Ascending aorta (tissue), 2 donors: ENCODE measurements around the gene TMEM178B. TPM values are rescaled to one million over a fixed set of nuclear protein-coding genes. Genes with fewer than 3 reads are reported as not detected.

Experiments used
- DNase-seq, 2 donors: peaks; one replicate each; pipeline ENCODE4 v3.0.0-alpha.2; 2019; ENCODE audit warnings: low spot score in 2 of 2
- H3K27ac ChIP-seq, 2 donors: fragments of 200-600 bp; sonication (generic); one replicate each; pipeline ENCODE4 v1.5.1; 2016 to 2017; ENCODE audit warnings: mild to moderate bottlenecking in 1 of 2
- H3K27me3 ChIP-seq: fragments of 200-600 bp; sonication (generic); one replicate; pipeline ENCODE4 v1.5.1; 2017
- H3K36me3 ChIP-seq, 2 donors: fragments of 200-600 bp; sonication (generic); one replicate each; pipeline ENCODE4 v1.5.1; 2016
- H3K4me1 ChIP-seq, 2 donors: fragments of 200-600 bp; sonication (generic); one replicate each; pipeline ENCODE4 v1.5.1; 2016 to 2017; ENCODE audit warnings: mild to moderate bottlenecking in 1 of 2
- H3K4me3 ChIP-seq, 2 donors: fragments of 200-600 bp; sonication (generic); one replicate each; pipeline ENCODE4 v1.5.1; 2016 to 2017; ENCODE audit warnings: mild to moderate bottlenecking in 1 of 2
- H3K9me3 ChIP-seq, 2 donors: fragments of 200-600 bp; sonication (generic); one replicate each; pipeline ENCODE4 v1.5.1; 2016
- intact Hi-C: fragments of 100-400 bp; cut with DNase I; formaldehyde crosslinking; loops from one replicate; pipeline ENCODE4 v1.15.1; 2023
- total RNA-seq: library from RNA; depleted of rRNA; stranded (reverse); fragments of >200 nt; gene quantifications from one replicate; pipeline ENCODE4 v1.1.0, GENCODE V29; 2016
- TF ChIP-seq, protein P1 (sequence below), 3 experiments: fragments of 200-600 bp in 2 of 3; fragments of 450-650 bp in 1 of 3; sonication (generic) in 2 of 3; IDR thresholded peaks; one replicate each; pipeline ENCODE4 v1.5.1; 2016 to 2019; ENCODE audit warnings: antibody characterized with exemption in 3 of 3, mild to moderate bottlenecking in 1 of 3, moderate library complexity in 1 of 3

Gene TMEM178B
- total RNA-seq, 1 donor from 2014 or later, result 1.9 TPM

DNA sequence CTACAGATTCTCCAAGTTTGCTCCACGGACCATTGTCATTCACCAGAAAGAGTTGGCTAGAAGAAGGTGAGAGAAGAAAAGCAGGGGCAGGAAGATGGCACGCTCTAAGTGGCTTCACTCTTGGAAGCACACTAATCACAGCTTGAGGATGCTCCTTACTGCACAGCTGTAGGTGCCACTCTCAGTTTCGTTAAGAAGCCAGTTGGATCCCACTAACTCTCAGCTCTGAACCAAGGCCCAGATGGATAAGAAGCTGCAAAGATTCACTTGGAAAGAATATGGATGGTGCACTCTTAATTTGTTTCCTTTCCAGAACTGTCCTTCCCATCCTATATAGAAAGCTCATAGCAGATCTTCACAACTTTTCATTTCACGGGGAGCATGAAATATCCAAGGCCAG, 382.8 kb downstream of the TMEM178B start:
- Histone ChIP-seq H3K36me3 (no peaks in the 10 kb centered on the region), H3K4me3 (no peak overlapping the region), H3K27me3 (no peaks in the 10 kb centered on the region), H3K9me3 (no peaks in the 10 kb centered on the region), H3K27ac (no peak overlapping the region), H3K4me1 (no peaks in the 10 kb centered on the region)
- DNase-seq, result no peak
- intact Hi-C loops, result no loop called here
- TF ChIP-seq, protein P1, sequence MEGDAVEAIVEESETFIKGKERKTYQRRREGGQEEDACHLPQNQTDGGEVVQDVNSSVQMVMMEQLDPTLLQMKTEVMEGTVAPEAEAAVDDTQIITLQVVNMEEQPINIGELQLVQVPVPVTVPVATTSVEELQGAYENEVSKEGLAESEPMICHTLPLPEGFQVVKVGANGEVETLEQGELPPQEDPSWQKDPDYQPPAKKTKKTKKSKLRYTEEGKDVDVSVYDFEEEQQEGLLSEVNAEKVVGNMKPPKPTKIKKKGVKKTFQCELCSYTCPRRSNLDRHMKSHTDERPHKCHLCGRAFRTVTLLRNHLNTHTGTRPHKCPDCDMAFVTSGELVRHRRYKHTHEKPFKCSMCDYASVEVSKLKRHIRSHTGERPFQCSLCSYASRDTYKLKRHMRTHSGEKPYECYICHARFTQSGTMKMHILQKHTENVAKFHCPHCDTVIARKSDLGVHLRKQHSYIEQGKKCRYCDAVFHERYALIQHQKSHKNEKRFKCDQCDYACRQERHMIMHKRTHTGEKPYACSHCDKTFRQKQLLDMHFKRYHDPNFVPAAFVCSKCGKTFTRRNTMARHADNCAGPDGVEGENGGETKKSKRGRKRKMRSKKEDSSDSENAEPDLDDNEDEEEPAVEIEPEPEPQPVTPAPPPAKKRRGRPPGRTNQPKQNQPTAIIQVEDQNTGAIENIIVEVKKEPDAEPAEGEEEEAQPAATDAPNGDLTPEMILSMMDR (IDR thresholded peaks at IDR 0.05), result no peak

DNA sequence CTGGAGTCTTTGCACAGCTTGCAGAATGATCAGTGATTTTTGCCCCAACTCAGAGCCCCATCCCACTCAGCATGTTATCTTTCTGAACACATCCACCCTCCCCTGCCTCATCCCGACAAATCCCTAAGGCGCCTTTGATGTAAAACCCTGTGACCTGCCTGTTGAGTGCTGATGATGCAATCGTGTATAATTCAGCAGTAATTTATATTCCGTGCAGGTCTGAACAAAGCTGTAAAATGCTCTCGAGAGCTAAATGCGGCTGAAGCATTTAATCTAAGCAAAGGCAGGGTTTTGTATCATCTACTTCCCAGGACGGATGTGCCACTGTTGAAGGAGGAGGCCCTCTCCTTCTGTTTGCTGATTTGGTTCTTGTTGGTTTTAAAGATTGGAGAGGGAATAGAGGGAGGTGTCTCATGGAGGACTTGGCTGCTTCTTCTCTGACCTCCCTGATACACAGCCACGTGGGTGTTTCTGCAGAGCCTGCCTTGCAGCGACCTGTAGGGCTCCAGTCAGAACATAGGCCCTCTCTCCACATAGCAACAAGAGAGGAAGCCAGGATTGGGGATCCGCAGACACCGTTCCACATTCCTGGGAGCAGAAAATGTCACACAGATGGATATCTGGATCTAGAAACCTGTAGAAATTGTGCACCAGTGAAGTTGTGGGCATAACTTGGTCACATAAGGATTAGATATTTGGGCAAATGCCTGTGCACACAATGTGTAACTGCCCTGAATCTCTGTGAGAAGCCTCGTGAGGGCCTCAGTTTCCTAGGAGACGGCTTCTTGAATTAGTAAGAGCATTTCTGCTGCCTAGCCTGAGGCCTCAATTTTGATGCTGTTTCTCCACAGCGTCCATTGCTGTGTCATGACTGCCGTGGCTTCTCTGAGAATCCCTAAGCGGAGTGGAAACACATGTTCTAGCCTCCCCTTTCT, 387.2 kb downstream of the TMEM178B start:
- Histone ChIP-seq H3K27me3 (no peaks in the 10 kb centered on the region), H3K27ac (no peak overlapping the region), H3K4me3 (no peak overlapping the region), H3K9me3 (no peaks in the 10 kb centered on the region), H3K36me3 (no peaks in the 10 kb centered on the region), H3K4me1 (no peaks in the 10 kb centered on the region)
- TF ChIP-seq, protein P1 (IDR thresholded peaks at IDR 0.05), result no peak
- no peak for DNase-seq
- intact Hi-C loops, result no loop called here

DNA sequence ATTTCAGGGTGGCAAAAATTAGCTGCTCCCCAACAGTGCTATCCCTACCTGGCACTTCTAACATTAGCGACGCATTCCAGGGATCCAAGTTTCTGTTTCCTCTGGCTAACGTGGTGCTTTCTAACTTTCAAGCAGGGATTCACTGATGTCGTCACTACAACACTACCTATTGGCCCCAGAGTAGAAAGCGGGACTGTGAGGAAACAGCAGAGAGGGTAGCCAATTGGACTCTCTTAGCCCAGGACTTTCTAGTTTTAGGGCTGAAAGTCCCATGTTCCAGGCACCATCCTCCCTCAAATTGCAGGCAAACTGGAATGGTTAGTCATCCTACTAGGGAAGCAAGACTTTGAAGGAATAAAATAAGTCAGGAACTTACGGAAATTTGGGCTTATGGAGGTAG, 388.1 kb downstream of the TMEM178B start:
- TF ChIP-seq, protein P1 (IDR thresholded peaks at IDR 0.05), result no peak
- no peaks in the 10 kb centered on the region for H3K36me3 ChIP-seq
- H3K4me1 ChIP-seq, result no peaks in the 10 kb centered on the region
- intact Hi-C loops, result no loop called here
- H3K4me3 ChIP-seq, result no peak overlapping the region
- no peaks in the 10 kb centered on the region for H3K27me3 ChIP-seq
- no peak for DNase-seq
- no peaks in the 10 kb centered on the region for H3K9me3 ChIP-seq
- H3K27ac ChIP-seq, result no peak overlapping the region

DNA sequence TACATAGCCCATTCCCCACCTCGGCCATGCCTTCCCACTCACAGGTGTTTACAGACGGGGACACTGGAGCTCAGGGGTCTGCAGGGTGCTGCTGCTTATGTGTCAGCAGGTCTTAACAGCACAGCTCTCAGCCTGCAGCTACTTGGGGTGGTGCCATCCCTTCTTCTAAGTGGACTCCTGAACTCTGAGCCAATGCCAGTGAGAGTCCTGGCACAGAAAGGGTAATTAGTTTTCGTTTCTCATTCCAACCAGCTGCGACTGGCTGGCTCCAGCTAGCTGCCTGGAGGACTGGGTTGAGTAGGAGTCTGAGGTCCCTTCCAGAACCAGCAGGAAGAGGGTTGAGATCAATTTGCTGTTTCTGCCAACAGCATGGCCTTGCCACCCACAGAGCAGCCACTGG, 389.1 kb downstream of the TMEM178B start:
- Histone ChIP-seq H3K9me3 (no peaks in the 10 kb centered on the region), H3K4me3 (no peak overlapping the region), H3K4me1 (no peaks in the 10 kb centered on the region), H3K27ac (no peak overlapping the region), H3K27me3 (no peaks in the 10 kb centered on the region), H3K36me3 (no peaks in the 10 kb centered on the region)
- TF ChIP-seq, protein P1 (IDR thresholded peaks at IDR 0.05), result no peak
- intact Hi-C loops, result no loop called here
- DNase-seq, result no peak

DNA sequence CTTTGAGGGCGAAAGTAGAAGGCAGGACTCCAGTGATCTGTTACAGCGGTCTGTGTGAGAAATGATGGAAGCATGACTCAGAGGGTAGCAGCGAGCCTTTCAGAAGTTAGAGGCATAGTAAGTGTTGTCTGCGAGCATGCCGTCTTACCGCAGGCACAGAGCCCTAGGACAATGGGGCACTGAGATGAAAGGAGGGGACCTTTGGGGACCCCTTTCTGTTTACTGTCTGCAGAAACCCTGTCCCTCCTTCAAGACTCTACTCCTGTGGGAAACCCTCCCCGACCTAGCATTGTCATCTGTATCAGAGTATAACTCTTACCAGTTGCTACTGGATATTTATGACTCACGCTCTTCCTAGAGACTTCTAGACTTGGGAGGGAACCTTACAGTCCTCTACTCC, 390.1 kb downstream of the TMEM178B start:
- TF ChIP-seq, protein P1 (IDR thresholded peaks at IDR 0.05), result no peak
- intact Hi-C loops, result no loop called here
- no peaks in the 10 kb centered on the region for H3K27me3 ChIP-seq
- no peak overlapping the region for H3K27ac ChIP-seq
- DNase-seq, result no peak
- no peaks in the 10 kb centered on the region for H3K9me3 ChIP-seq
- no peaks in the 10 kb centered on the region for H3K36me3 ChIP-seq
- H3K4me3 ChIP-seq, result no peak overlapping the region
- no peaks in the 10 kb centered on the region for H3K4me1 ChIP-seq
